Neural cell (in vitro differentiated cells): ENCODE results near the gene ADARB1. TPM values are rescaled to one million over a fixed set of nuclear protein-coding genes. Genes with fewer than 3 reads are reported as not detected.

ENCODE experiments used
- H2AFZ ChIP-seq: fragments of 200-600, 300-800 bp; sonication (generic), shearing (Covaris generic); 2 replicates; pipeline ENCODE4 v1.6.0; 2014; ENCODE audit warnings: low read depth, mild to moderate bottlenecking, antibody characterized with exemption, low read length, moderate library complexity
- H3F3A ChIP-seq: fragments of 200-600 bp; shearing (Covaris generic); 2 replicates; pipeline ENCODE4 v1.6.1; 2016; ENCODE audit warnings: mild to moderate bottlenecking, moderate library complexity, mixed read lengths, antibody characterized with exemption, low read length; ENCODE audit not compliant: insufficient read depth, poor library complexity, severe bottlenecking
- H3K27ac ChIP-seq: fragments of 200-600, 300-800 bp; sonication (generic), shearing (Covaris generic); 2 replicates; pipeline ENCODE4 v1.5.1; 2014; ENCODE audit warnings: mild to moderate bottlenecking, low read length, moderate library complexity
- H3K27me3 ChIP-seq: fragments of 300-800, 200-600 bp; sonication (generic), shearing (Covaris generic); 2 replicates; pipeline ENCODE4 v1.6.0; 2014; ENCODE audit warnings: mild to moderate bottlenecking, low read depth, low read length, moderate library complexity; ENCODE audit not compliant: insufficient read depth
- H3K36me3 ChIP-seq: fragments of 300-800, 200-600 bp; sonication (generic), shearing (Covaris generic); 2 replicates; pipeline ENCODE4 v1.5.1; 2014; ENCODE audit warnings: mild to moderate bottlenecking, antibody characterized with exemption, low read length, moderate library complexity; ENCODE audit not compliant: insufficient read depth
- H3K4me2 ChIP-seq: fragments of 300-800, 200-600 bp; sonication (generic), shearing (Covaris generic); 2 replicates; pipeline ENCODE4 v1.6.0; 2014; ENCODE audit warnings: mild to moderate bottlenecking, low read length
- H3K4me3 ChIP-seq: fragments of 300-800, 200-600 bp; sonication (generic), shearing (Covaris generic); 2 replicates; pipeline ENCODE4 v1.5.1; 2014; ENCODE audit warnings: mild to moderate bottlenecking, low read length, moderate library complexity
- H3K79me2 ChIP-seq: fragments of 200-600 bp; shearing (Covaris generic); replicated peaks from 2 replicates; pipeline ENCODE4 v1.6.0; 2014; ENCODE audit warnings: mild to moderate bottlenecking, low read length, moderate library complexity; ENCODE audit not compliant: insufficient read depth
- H3K9ac ChIP-seq: fragments of 300-800, 200-600 bp; sonication (generic), shearing (Covaris generic); 2 replicates; pipeline ENCODE4 v1.6.1; 2016; ENCODE audit warnings: mild to moderate bottlenecking, low read length, mixed read lengths
- H3K9me2 ChIP-seq: fragments of 200-600 bp; shearing (Covaris generic); 2 replicates; pipeline ENCODE4 v1.6.1; 2016; ENCODE audit warnings: mild to moderate bottlenecking, low read length, mixed read lengths; ENCODE audit not compliant: insufficient read depth
- H3K9me3 ChIP-seq: fragments of 200-600, 300-800 bp; sonication (generic), shearing (Covaris generic); 2 replicates; pipeline ENCODE4 v1.6.1; 2016; ENCODE audit warnings: mild to moderate bottlenecking, mixed run types, low read length, moderate library complexity, mixed read lengths
- H4K20me1 ChIP-seq: fragments of 200-600 bp; shearing (Covaris generic); 2 replicates; pipeline ENCODE4 v1.6.1; 2016; ENCODE audit warnings: mild to moderate bottlenecking, mixed run types; ENCODE audit not compliant: insufficient read depth
- EP300 ChIP-seq: fragments of 450-650 bp; conservative IDR thresholded peaks from 2 replicates; pipeline ENCODE4 v1.6.1; 2014; ENCODE audit warnings: antibody characterized with exemption, mild to moderate bottlenecking, moderate library complexity; ENCODE audit not compliant: poor library complexity, severe bottlenecking
- EZH2 ChIP-seq: fragments of 200-600, 300-800 bp; shearing (Covaris generic), sonication (generic); IDR thresholded peaks from 2 replicates; pipeline ENCODE4 v1.6.1; 2014; ENCODE audit warnings: antibody characterized with exemption, low read length, borderline replicate concordance, mild to moderate bottlenecking; ENCODE audit not compliant: insufficient read depth, poor library complexity, severe bottlenecking
- MXI1 ChIP-seq: fragments of 450-650 bp; conservative IDR thresholded peaks from 2 replicates; pipeline ENCODE4 v1.6.1; 2014; ENCODE audit warnings: antibody characterized with exemption, mild to moderate bottlenecking; ENCODE audit not compliant: poor library complexity, severe bottlenecking
- POLR2AphosphoS5 ChIP-seq: IDR thresholded peaks from 2 replicates; pipeline ENCODE4 v1.6.1; 2012
- RAD21 ChIP-seq: fragments of 450-650 bp; conservative IDR thresholded peaks from 2 replicates; pipeline ENCODE4 v1.6.1; 2014; ENCODE audit warnings: antibody characterized with exemption, mild to moderate bottlenecking, moderate library complexity
- SMC3 ChIP-seq: fragments of 450-650 bp; conservative IDR thresholded peaks from 2 replicates; pipeline ENCODE4 v1.6.1; 2014; ENCODE audit warnings: antibody characterized with exemption, mild to moderate bottlenecking, moderate library complexity; ENCODE audit not compliant: poor library complexity
- TAF1 ChIP-seq: IDR thresholded peaks from 2 replicates; pipeline ENCODE4 v1.6.1; 2012; ENCODE audit warnings: low read depth
- polyA plus RNA-seq: library from polyadenylated mRNA; depleted of rRNA; stranded (reverse); fragments of >200 nt; gene quantifications from 2 replicates; pipeline ENCODE4 v1.2.3, GENCODE V29; 2014
- TF ChIP-seq, protein P1 (sequence below): IDR thresholded peaks from 2 replicates; pipeline ENCODE4 v1.6.1; 2012; ENCODE audit warnings: borderline replicate concordance
- TF ChIP-seq, protein P2 (sequence below): fragments of 450-650 bp; IDR thresholded peaks from 2 replicates; pipeline ENCODE4 v1.5.1; 2014; ENCODE audit warnings: antibody characterized with exemption, mild to moderate bottlenecking, moderate library complexity; ENCODE audit not compliant: poor library complexity, severe bottlenecking

Gene ADARB1
- polyA plus RNA-seq, 1 donor from 2014 or later = 8.9 TPM

DNA sequence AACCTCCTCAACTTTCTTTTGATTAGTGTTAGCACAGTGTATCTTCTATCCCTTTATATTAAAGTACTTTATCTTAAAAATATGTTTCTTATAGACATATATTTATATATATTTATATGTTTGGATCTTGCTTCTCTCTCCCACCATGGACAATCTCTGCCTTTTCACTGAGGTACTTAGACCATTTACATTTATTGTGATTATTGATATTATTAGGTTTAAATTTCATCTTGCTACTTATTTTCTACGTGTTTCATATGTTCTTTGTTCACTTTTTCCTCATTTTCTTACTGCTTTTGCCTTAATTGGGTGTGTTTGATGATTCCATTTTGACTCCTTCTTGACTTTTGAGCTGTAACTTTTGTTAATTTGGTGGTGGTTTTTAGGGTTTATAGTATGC is 142.6 kb downstream of the ADARB1 start:
- Histone ChIP-seq H3F3A (no peaks in the 10 kb centered on the region), H3K4me2 (no peak overlapping the region), H3K9me3 (no peaks in the 10 kb centered on the region), H3K36me3 (no peaks in the 10 kb centered on the region), H4K20me1 (no peaks in the 10 kb centered on the region), H3K27ac (no peak overlapping the region), H3K9me2 (no peaks in the 10 kb centered on the region), H3K79me2 (no peaks in the 10 kb centered on the region), H2AFZ (no peak overlapping the region), H3K9ac (no peak overlapping the region), H3K4me3 (no peak overlapping the region), H3K27me3 (no peaks in the 10 kb centered on the region)
- TF ChIP-seq EP300 = no peak
- TF ChIP-seq EZH2 = no peak
- TF ChIP-seq, protein P1, sequence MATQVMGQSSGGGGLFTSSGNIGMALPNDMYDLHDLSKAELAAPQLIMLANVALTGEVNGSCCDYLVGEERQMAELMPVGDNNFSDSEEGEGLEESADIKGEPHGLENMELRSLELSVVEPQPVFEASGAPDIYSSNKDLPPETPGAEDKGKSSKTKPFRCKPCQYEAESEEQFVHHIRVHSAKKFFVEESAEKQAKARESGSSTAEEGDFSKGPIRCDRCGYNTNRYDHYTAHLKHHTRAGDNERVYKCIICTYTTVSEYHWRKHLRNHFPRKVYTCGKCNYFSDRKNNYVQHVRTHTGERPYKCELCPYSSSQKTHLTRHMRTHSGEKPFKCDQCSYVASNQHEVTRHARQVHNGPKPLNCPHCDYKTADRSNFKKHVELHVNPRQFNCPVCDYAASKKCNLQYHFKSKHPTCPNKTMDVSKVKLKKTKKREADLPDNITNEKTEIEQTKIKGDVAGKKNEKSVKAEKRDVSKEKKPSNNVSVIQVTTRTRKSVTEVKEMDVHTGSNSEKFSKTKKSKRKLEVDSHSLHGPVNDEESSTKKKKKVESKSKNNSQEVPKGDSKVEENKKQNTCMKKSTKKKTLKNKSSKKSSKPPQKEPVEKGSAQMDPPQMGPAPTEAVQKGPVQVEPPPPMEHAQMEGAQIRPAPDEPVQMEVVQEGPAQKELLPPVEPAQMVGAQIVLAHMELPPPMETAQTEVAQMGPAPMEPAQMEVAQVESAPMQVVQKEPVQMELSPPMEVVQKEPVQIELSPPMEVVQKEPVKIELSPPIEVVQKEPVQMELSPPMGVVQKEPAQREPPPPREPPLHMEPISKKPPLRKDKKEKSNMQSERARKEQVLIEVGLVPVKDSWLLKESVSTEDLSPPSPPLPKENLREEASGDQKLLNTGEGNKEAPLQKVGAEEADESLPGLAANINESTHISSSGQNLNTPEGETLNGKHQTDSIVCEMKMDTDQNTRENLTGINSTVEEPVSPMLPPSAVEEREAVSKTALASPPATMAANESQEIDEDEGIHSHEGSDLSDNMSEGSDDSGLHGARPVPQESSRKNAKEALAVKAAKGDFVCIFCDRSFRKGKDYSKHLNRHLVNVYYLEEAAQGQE = no peak
- no peak for TF ChIP-seq TAF1
- TF ChIP-seq RAD21 = no peak
- no peak for TF ChIP-seq POLR2AphosphoS5
- no peak for TF ChIP-seq SMC3
- TF ChIP-seq, protein P2, sequence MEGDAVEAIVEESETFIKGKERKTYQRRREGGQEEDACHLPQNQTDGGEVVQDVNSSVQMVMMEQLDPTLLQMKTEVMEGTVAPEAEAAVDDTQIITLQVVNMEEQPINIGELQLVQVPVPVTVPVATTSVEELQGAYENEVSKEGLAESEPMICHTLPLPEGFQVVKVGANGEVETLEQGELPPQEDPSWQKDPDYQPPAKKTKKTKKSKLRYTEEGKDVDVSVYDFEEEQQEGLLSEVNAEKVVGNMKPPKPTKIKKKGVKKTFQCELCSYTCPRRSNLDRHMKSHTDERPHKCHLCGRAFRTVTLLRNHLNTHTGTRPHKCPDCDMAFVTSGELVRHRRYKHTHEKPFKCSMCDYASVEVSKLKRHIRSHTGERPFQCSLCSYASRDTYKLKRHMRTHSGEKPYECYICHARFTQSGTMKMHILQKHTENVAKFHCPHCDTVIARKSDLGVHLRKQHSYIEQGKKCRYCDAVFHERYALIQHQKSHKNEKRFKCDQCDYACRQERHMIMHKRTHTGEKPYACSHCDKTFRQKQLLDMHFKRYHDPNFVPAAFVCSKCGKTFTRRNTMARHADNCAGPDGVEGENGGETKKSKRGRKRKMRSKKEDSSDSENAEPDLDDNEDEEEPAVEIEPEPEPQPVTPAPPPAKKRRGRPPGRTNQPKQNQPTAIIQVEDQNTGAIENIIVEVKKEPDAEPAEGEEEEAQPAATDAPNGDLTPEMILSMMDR = no peak
- no peak for TF ChIP-seq MXI1

DNA sequence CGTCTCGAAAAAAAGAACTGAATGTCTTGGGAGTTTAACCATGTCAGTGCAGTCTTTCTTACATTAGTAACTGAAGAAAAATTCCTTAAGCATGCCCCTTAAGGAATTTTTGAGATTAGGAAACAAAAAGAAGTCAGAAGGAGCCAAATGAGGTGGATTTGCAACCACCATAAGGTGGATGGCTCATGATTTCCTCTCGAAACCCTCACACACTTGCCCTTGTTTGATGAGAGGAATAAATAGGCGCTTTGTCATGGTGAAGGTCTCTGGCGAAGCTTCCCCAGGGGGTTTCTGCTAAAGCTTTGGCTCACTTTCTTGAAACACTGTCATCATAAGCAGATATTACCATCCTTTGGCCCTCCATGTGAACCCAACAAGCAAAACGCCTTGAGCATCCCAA is 145.1 kb downstream of the ADARB1 start:
- Histone ChIP-seq H3K4me3 (no peak overlapping the region), H3K27me3 (no peaks in the 10 kb centered on the region), H2AFZ (no peak overlapping the region), H3K79me2 (no peaks in the 10 kb centered on the region), H3K9ac (no peak overlapping the region), H3K9me2 (no peaks in the 10 kb centered on the region), H3K4me2 (no peak overlapping the region), H3K9me3 (no peaks in the 10 kb centered on the region), H3K36me3 (no peaks in the 10 kb centered on the region), H3K27ac (no peak overlapping the region), H4K20me1 (no peaks in the 10 kb centered on the region), H3F3A (no peaks in the 10 kb centered on the region)
- TF ChIP-seq RAD21 (no peak), EP300 (no peak), POLR2AphosphoS5 (no peak), TAF1 (no peak), EZH2 (no peak), SMC3 (no peak), MXI1 (no peak)
- TF ChIP-seq, protein P1 = no peak
- TF ChIP-seq, protein P2 = no peak
